ENCODE data around the gene ASIC5. TPM values are rescaled to one million over a fixed set of nuclear protein-coding genes. Genes with fewer than 3 reads are reported as not detected.

ASIC5 gene
- total RNA-seq (2022; extraction: Qiagen RNA extraction; ENCODE audit: low read depth) = not detected in 5 replicates

GRCh38 chr4:155866177-155866576 is at the start of gene ASIC5:
Gene ASIC5 (minus strand): TSS chr4:155866277. CDS start chr4:155866226, 51 bp downstream.

GRCh38 chr4:155903453-155903852 is 37.4 kb upstream of the ASIC5 start, which contains the start of gene TDO2:
Gene TDO2 (plus strand): TSS chr4:155903696. CDS start chr4:155903759, 63 bp downstream.

Other genes with a start within 250 kb of the ASIC5 start
- gene GUCY1A1, start 199.4 kb downstream of the ASIC5 start, total RNA-seq (2022; extraction: Qiagen RNA extraction; ENCODE audit: low read depth) = 0.05 TPM in 1 of 5 replicates, not detected in the others
- gene GUCY1B1, start 107.3 kb downstream of the ASIC5 start, total RNA-seq (2022; extraction: Qiagen RNA extraction; ENCODE audit: low read depth) = 0.15 to 0.41 TPM (median 0.25 TPM) in 5 replicates
- 0.38 to 1.2 TPM (median 0.60 TPM) in 5 replicates for gene TDO2, start 37.4 kb upstream of the ASIC5 start, total RNA-seq (2022; extraction: Qiagen RNA extraction; ENCODE audit: low read depth)
- gene CTSO, start 87.6 kb upstream of the ASIC5 start, total RNA-seq (2022; extraction: Qiagen RNA extraction; ENCODE audit: low read depth) = 0.54 to 1.2 TPM (median 0.85 TPM) in 5 replicates